ENCODE data around the gene RPL10A. TPM values are rescaled to one million over a fixed set of nuclear protein-coding genes. Genes with fewer than 3 reads are reported as not detected.

Gene RPL10A
- polyA plus RNA-seq, 3 donors: 345 to 1,242 (median 421) TPM

DNA sequence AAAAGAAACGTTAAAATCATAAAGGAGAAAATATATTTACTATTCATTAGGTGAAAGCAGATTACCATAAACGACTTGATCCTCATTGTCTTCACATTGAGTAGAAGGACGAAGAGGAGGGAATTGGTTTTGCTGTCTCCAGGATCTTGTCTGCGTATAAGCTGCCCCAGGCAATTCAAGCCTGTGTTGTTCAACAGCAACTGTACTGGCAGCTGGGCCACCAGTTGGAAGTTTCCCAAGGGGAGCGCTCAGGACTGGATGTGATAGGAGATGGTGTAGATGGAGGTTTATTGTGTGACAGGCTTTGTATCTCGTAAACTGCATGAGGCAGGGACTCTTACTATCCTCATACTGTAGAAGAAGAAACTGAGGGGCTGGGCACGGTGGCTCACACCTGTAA, 20.0 kb upstream of the RPL10A start:
- Histone ChIP-seq H3K27me3 (ENCODE audit: control insufficient read depth in 2 of 2, insufficient read depth in 2 of 2, low read length in 2 of 2) (peaks cover 0 to 7% of the 10 kb centered on the region in 2 donors), H3K4me2 (replicated peaks; ENCODE audit: extremely low read depth, low read length, poor library complexity, severe bottlenecking) (no peak overlapping the region), H3K9ac (ENCODE audit: insufficient read depth, low read length, poor library complexity, severe bottlenecking) (no peak overlapping the region), H3K27ac (ENCODE audit: low read depth in 1 of 2, low read length in 2 of 2) (no peak overlapping the region), H3K4me1 (ENCODE audit: control insufficient read depth in 1 of 2, insufficient read depth in 2 of 2, low read length in 2 of 2) (peaks cover 14 to 19% of the 10 kb centered on the region in 2 donors), H3K36me3 (replicated peaks in 1 of 2; ENCODE audit: control insufficient read depth in 1 of 2, insufficient read depth in 2 of 2, low read length in 2 of 2) (no peaks in the 10 kb centered on the region), H3K79me2 (ENCODE audit: insufficient read depth, low read length) (peaks cover 4% of the 10 kb centered on the region), H3K4me3 (replicated peaks in 1 of 3; ENCODE audit: low read depth in 2 of 3, low read length in 3 of 3) (no peak overlapping the region), H2AFZ (ENCODE audit: insufficient read depth, low read depth, low read length, poor library complexity, severe bottlenecking) (no peak overlapping the region), H4K20me1 (ENCODE audit: insufficient read depth, low read length) (no peaks in the 10 kb centered on the region), H3K9me3 (replicated peaks in 1 of 2; ENCODE audit: control insufficient read depth in 1 of 2, insufficient read depth in 1 of 2, low read length in 2 of 2) (no peaks in the 10 kb centered on the region)
- no peak overlapping the region for H3K4me3 Mint-ChIP-seq
- peaks cover 20% of the 10 kb centered on the region for H3K4me1 Mint-ChIP-seq
- DNase-seq: no peak
- peak overlapping the region in 1 of 7 donors; percentile 53 for H3K27ac Mint-ChIP-seq
- H3K9me3 Mint-ChIP-seq: peaks cover 0 to 2% (median 0%) of the 10 kb centered on the region in 7 donors
- no peaks in the 10 kb centered on the region for H3K36me3 Mint-ChIP-seq
- WGBS (ENCODE audit: insufficient coverage): 20% methylated on average over 1 of the region's 7 CpGs
- TF ChIP-seq, protein P1, sequence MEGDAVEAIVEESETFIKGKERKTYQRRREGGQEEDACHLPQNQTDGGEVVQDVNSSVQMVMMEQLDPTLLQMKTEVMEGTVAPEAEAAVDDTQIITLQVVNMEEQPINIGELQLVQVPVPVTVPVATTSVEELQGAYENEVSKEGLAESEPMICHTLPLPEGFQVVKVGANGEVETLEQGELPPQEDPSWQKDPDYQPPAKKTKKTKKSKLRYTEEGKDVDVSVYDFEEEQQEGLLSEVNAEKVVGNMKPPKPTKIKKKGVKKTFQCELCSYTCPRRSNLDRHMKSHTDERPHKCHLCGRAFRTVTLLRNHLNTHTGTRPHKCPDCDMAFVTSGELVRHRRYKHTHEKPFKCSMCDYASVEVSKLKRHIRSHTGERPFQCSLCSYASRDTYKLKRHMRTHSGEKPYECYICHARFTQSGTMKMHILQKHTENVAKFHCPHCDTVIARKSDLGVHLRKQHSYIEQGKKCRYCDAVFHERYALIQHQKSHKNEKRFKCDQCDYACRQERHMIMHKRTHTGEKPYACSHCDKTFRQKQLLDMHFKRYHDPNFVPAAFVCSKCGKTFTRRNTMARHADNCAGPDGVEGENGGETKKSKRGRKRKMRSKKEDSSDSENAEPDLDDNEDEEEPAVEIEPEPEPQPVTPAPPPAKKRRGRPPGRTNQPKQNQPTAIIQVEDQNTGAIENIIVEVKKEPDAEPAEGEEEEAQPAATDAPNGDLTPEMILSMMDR (IDR thresholded peaks at IDR 0.05): no peak
- intact Hi-C loops (cut with micrococcal nuclease): loop anchor here in 1 of 2 donors (2.0 to 5.0 kb wide), 2 partner anchors 105 to 151 kb away; partner anchors contain the start of genes DEF6 and PPARD
- peaks cover 15 to 32% (median 24%) of the 10 kb centered on the region in 3 donors for H3K27me3 Mint-ChIP-seq (ENCODE audit: low read depth in 3 of 3)

DNA sequence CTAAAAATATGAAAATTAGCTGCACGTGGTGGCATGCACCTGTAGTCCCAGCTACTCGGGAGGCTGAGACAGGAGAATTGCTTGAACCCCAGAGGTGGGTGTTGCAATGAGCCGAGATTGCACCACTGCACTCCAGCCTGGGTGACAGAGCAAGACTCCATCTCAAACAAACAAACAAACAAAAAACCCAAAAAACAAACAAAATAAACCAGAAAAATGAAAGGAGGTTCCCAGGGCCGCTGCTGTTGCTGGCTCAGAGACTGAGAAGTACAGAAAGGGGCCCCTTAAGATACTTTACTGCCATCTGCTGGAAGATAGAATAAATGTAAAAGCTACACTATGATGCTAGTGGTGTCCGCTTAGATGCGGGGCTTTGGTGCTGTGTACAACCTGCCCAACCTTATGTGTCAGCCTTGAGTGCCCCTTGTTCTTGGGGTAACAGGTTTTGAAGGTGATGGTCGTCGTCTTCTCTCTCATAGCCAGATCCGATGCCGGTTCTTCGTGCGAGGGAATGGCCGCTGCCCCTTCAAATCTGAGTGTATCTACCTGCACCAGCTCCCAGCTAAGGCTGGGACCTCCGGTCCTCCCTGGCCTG, 18.8 kb upstream of the RPL10A start:
- H3K27ac Mint-ChIP-seq: peak overlapping the region in 1 of 7 donors; percentile 75
- peaks cover 15 to 32% (median 26%) of the 10 kb centered on the region in 3 donors for H3K27me3 Mint-ChIP-seq (ENCODE audit: low read depth in 3 of 3)
- H3K4me1 Mint-ChIP-seq: peaks cover 32% of the 10 kb centered on the region
- Histone ChIP-seq H4K20me1 (ENCODE audit: insufficient read depth, low read length) (no peaks in the 10 kb centered on the region), H3K4me1 (ENCODE audit: control insufficient read depth in 1 of 2, insufficient read depth in 2 of 2, low read length in 2 of 2) (peaks cover 26 to 31% of the 10 kb centered on the region in 2 donors), H3K4me2 (replicated peaks; ENCODE audit: extremely low read depth, low read length, poor library complexity, severe bottlenecking) (no peak overlapping the region), H3K9ac (ENCODE audit: insufficient read depth, low read length, poor library complexity, severe bottlenecking) (no peak overlapping the region), H3K36me3 (replicated peaks in 1 of 2; ENCODE audit: control insufficient read depth in 1 of 2, insufficient read depth in 2 of 2, low read length in 2 of 2) (no peaks in the 10 kb centered on the region), H3K27me3 (ENCODE audit: control insufficient read depth in 2 of 2, insufficient read depth in 2 of 2, low read length in 2 of 2) (peaks cover 0 to 7% of the 10 kb centered on the region in 2 donors), H3K9me3 (replicated peaks in 1 of 2; ENCODE audit: control insufficient read depth in 1 of 2, insufficient read depth in 1 of 2, low read length in 2 of 2) (no peaks in the 10 kb centered on the region), H3K27ac (ENCODE audit: low read depth in 1 of 2, low read length in 2 of 2) (no peak overlapping the region), H3K4me3 (replicated peaks in 1 of 3; ENCODE audit: low read depth in 2 of 3, low read length in 3 of 3) (no peak overlapping the region), H3K79me2 (ENCODE audit: insufficient read depth, low read length) (peaks cover 4% of the 10 kb centered on the region), H2AFZ (ENCODE audit: insufficient read depth, low read depth, low read length, poor library complexity, severe bottlenecking) (no peak overlapping the region)
- intact Hi-C loops (cut with micrococcal nuclease): loop anchor here (1.0 to 5.0 kb wide), 3 partner anchors 107 to 152 kb away; partner anchors contain the start of genes DEF6 (in 2 of the 2) and PPARD (in 1 of the 2)
- DNase-seq: peak; percentile 58 to 85 (median 70)
- TF ChIP-seq, protein P1 (IDR thresholded peaks at IDR 0.05): peak; percentile 78
- WGBS (ENCODE audit: insufficient coverage): 35% methylated on average over 9 of the region's 14 CpGs
- H3K9me3 Mint-ChIP-seq: peaks cover 0 to 2% (median 0%) of the 10 kb centered on the region in 7 donors
- no peak overlapping the region for H3K4me3 Mint-ChIP-seq
- H3K36me3 Mint-ChIP-seq: no peaks in the 10 kb centered on the region

Data from CD14-positive monocyte (primary cell).